Endothelial cell of umbilical vein (primary cell): ENCODE data around the gene TUT7. TPM values are rescaled to one million over a fixed set of nuclear protein-coding genes. Genes with fewer than 3 reads are reported as not detected.

ENCODE experiments used
- BruUV-seq: library from RNA; stranded (reverse); fragments of 400-500 nt; replicated peaks from 2 replicates; lab custom pipeline; 2021; lab: Mats Ljungman, UMichigan
- CTCF ChIA-PET: fragments of 300-600, 350-600 bp; sonication (Branson Sonifier 250); formaldehyde crosslinking; loops from one replicate; lab custom pipeline; 2021; ENCODE audit warnings: antibody characterized with exemption, inconsistent platforms; lab: Charles Lee
- POLR2A ChIA-PET: fragments of 300-600, 350-600 bp; sonication (Branson Sonifier 250); formaldehyde crosslinking; loops from one replicate; lab custom pipeline; 2021; ENCODE audit warnings: antibody characterized with exemption, inconsistent platforms; lab: Charles Lee
- DNase-seq: peaks from one replicate; pipeline ENCODE4 v3.0.0-alpha.2; 2011; ENCODE audit warnings: low read depth, low spot score
- FAIRE-seq: peaks from 2 replicates; lab custom pipeline; 2011; peaks lifted over from hg19 to GRCh38; lab: Jason Lieb, UNC
- H2AFZ ChIP-seq: 2 replicates; pipeline ENCODE4 v1.6.0; 2012; ENCODE audit warnings: low read depth, low read length, control low read depth, inconsistent platforms
- H3K27ac ChIP-seq: 2 replicates; pipeline ENCODE4 v1.5.1; 2011; ENCODE audit warnings: low read depth, mild to moderate bottlenecking, control low read depth, low read length, moderate library complexity; ENCODE audit not compliant: insufficient read depth
- H3K27me3 ChIP-seq, 2 experiments: 2 replicates each; pipeline versions ENCODE4 v1.6.0 to v1.6.1; 2011; ENCODE audit warnings: low read length in 2 of 2, mixed read lengths in 1 of 2; ENCODE audit not compliant: control insufficient read depth in 2 of 2, insufficient read depth in 2 of 2
- H3K36me3 ChIP-seq, 2 experiments: 2 replicates in 1 of 2; 3 replicates in 1 of 2; pipeline ENCODE4 v1.5.1; 2011; ENCODE audit warnings: low read length in 2 of 2, mild to moderate bottlenecking in 1 of 2, moderate library complexity in 1 of 2; ENCODE audit not compliant: control insufficient read depth in 2 of 2, insufficient read depth in 2 of 2; ENCODE audit errors: extremely low read depth in 1 of 2
- H3K4me1 ChIP-seq: 3 replicates; pipeline ENCODE4 v1.5.1; 2011; ENCODE audit warnings: mild to moderate bottlenecking, low read length; ENCODE audit not compliant: control insufficient read depth, insufficient read depth; ENCODE audit errors: extremely low read depth
- H3K4me2 ChIP-seq: 2 replicates; pipeline ENCODE4 v1.6.1; 2011; ENCODE audit warnings: low read length, control low read depth, mixed read lengths; ENCODE audit not compliant: insufficient read depth
- H3K4me3 ChIP-seq, 3 experiments: fragments of 200-600 bp in 1 of 3; sonication (generic), shearing (Covaris generic) in 1 of 3; replicated peaks in 1 of 3; 2 replicates each; pipeline ENCODE4 v1.5.1; 2011 to 2016; ENCODE audit warnings: control low read depth in 3 of 3, low read length in 3 of 3, mild to moderate bottlenecking in 2 of 3, inconsistent platforms in 1 of 3, low read depth in 1 of 3, moderate library complexity in 1 of 3; ENCODE audit not compliant: insufficient read depth in 1 of 3
- H3K79me2 ChIP-seq: 2 replicates; pipeline ENCODE4 v1.6.0; 2012; ENCODE audit warnings: low read length, inconsistent platforms; ENCODE audit not compliant: control insufficient read depth, insufficient read depth
- H3K9ac ChIP-seq: replicated peaks from 2 replicates; pipeline ENCODE3; 2011; ENCODE audit warnings: low read length, control low read depth; ENCODE audit not compliant: insufficient read depth; ENCODE audit errors: extremely low read depth
- H3K9me1 ChIP-seq: replicated peaks from 3 replicates; pipeline ENCODE4 v1.6.0; 2011; ENCODE audit warnings: mild to moderate bottlenecking, low read length; ENCODE audit not compliant: control insufficient read depth, insufficient read depth; ENCODE audit errors: extremely low read depth
- H3K9me3 ChIP-seq: replicated peaks from 2 replicates; pipeline ENCODE4 v1.5.1; 2012; ENCODE audit warnings: low read length, inconsistent platforms; ENCODE audit not compliant: control insufficient read depth, insufficient read depth
- H4K20me1 ChIP-seq: replicated peaks from 2 replicates; pipeline ENCODE3; 2011; ENCODE audit warnings: mild to moderate bottlenecking, low read length; ENCODE audit not compliant: control insufficient read depth, insufficient read depth; ENCODE audit errors: extremely low read depth
- CTCF ChIP-seq, 2 donors: IDR thresholded peaks; 1 replicate in 1 of 2; 2 replicates in 1 of 2; pipeline ENCODE4 v1.5.1; 2011; ENCODE audit warnings: low read length in 2 of 2, mild to moderate bottlenecking in 2 of 2, moderate library complexity in 2 of 2, control low read depth in 1 of 2, inconsistent platforms in 1 of 2, low read depth in 1 of 2; ENCODE audit not compliant: insufficient read depth in 1 of 2; ENCODE audit errors: extremely low read depth in 1 of 2
- EZH2 ChIP-seq: IDR thresholded peaks from 2 replicates; pipeline ENCODE4 v1.6.1; 2012; ENCODE audit warnings: borderline replicate concordance, low read depth, mild to moderate bottlenecking, moderate library complexity, low read length, inconsistent platforms; ENCODE audit not compliant: severe bottlenecking
- FOS ChIP-seq: IDR thresholded peaks from 2 replicates; pipeline ENCODE4 v1.6.1; 2011; ENCODE audit warnings: mild to moderate bottlenecking, low read length, moderate library complexity, borderline replicate concordance; ENCODE audit not compliant: insufficient read depth
- GATA2 ChIP-seq: IDR thresholded peaks from 2 replicates; pipeline ENCODE4 v1.7.0; 2011; ENCODE audit warnings: low read depth, mild to moderate bottlenecking, moderate library complexity, mixed read lengths, low read length; ENCODE audit not compliant: insufficient read length, insufficient read depth
- JUN ChIP-seq: IDR thresholded peaks from 2 replicates; pipeline ENCODE4 v1.6.1; 2011; ENCODE audit warnings: borderline replicate concordance, low read depth; ENCODE audit not compliant: insufficient read length, insufficient read depth
- MAX ChIP-seq: IDR thresholded peaks from 2 replicates; pipeline ENCODE4 v1.6.1; 2011; ENCODE audit not compliant: insufficient read depth, insufficient read length
- MYC ChIP-seq: IDR thresholded peaks from one replicate; pipeline ENCODE4 v1.6.1; 2011; ENCODE audit warnings: mild to moderate bottlenecking, low read depth, low read length
- POLR2A ChIP-seq: IDR thresholded peaks from 2 replicates; pipeline ENCODE4 v1.6.1; 2012; ENCODE audit warnings: low read depth, mild to moderate bottlenecking, control low read depth, low read length
- POLR2AphosphoS5 ChIP-seq: IDR thresholded peaks from 2 replicates; pipeline ENCODE4 v1.6.1; 2012; ENCODE audit warnings: low read depth, mild to moderate bottlenecking, control low read depth, low read length, moderate library complexity; ENCODE audit not compliant: insufficient read depth
- dilution Hi-C: fragments of 300-500 bp; cut with MboI; formaldehyde crosslinking; loops from one replicate; pipeline ENCODE4 v1.15.0; 2019; ENCODE audit warnings: low sequenced_read_pairs; ENCODE audit not compliant: extremely low pct_ligation_motif_present
- intact Hi-C: fragments of 100-400 bp; cut with micrococcal nuclease; formaldehyde crosslinking; loops from one replicate; pipeline ENCODE4 v1.10.0; 2022
- polyA plus RNA-seq, 4 experiments: library from polyadenylated mRNA; depleted of rRNA in 3 of 4; stranded (reverse) in 3 of 4; unstranded in 1 of 4; fragments of >200 nt; gene quantifications; 2 replicates each; pipeline versions ENCODE4 v1.2.1 to v1.2.3, GENCODE V29; 2011 to 2012; ENCODE audit warnings: missing spikeins in 1 of 4
- total RNA-seq: library from RNA; stranded (reverse); gene quantifications from 2 replicates; pipeline ENCODE4 v1.2.3, GENCODE V29; 2021

TUT7 gene
- total and polyA plus RNA-seq, 2 donors (not counting 3 experiments of a cell fraction or from before 2014, with no cell fraction given), result 5.1 to 19.0 TPM

- no TSS peak for BruUV-seq
- Histone ChIP-seq H3K79me2 (no peaks in the 10 kb centered on the region), H3K36me3 (no peaks in the 10 kb centered on the region), H3K9ac (no peak overlapping the region), H4K20me1 (no peaks in the 10 kb centered on the region), H3K27ac (no peak overlapping the region), H3K4me1 (no peaks in the 10 kb centered on the region), H3K4me3 (no peak overlapping the region), H3K4me2 (no peak overlapping the region), H3K27me3 (no peaks in the 10 kb centered on the region), H3K9me3 (no peaks in the 10 kb centered on the region), H3K9me1 (no peaks in the 10 kb centered on the region), H2AFZ (no peak overlapping the region)
- dilution Hi-C loops (no loop called here), intact Hi-C loops (no loop called here)
- DNase-seq (no peak), FAIRE-seq (no peak)
- TF ChIP-seq EZH2, result no peak
- ChIA-PET CTCF (no interaction called here), POLR2A (no interaction called here)
These were observed 105.5 kb downstream of the TUT7 start for GRCh38 chr9:86248746-86249145.

DNA sequence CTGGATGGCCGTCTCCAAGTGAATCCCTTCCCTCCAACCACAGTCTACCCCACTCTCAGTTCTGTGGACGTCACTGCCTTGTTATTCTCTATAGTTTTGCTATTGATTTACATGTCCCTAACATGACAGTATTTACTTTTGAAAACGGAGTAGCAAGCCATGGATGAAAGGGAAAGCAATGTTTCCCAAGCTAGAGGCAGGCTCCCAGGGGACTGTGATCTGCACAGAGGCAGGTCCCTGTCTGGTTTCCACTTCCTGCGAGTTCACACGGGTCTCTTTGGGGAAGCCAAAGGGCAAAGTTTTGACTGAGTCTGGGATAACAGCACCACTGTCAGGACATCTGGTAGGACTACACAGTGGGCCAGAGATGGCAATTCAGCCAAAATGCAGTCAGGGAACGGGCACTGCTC is 107.5 kb downstream of the TUT7 start:
- no peak overlapping the region for H3K4me2 ChIP-seq
- FAIRE-seq (no peak), DNase-seq (no peak)
- dilution Hi-C loops, result no loop called here
- no peaks in the 10 kb centered on the region for H3K79me2 ChIP-seq
- no peaks in the 10 kb centered on the region for H3K36me3 ChIP-seq
- no peak overlapping the region for H3K9ac ChIP-seq
- no peak overlapping the region for H2AFZ ChIP-seq
- TF ChIP-seq POLR2A, result no peak
- TF ChIP-seq POLR2AphosphoS5, result no peak
- TF ChIP-seq FOS, result no peak
- TF ChIP-seq JUN, result no peak
- TF ChIP-seq MYC, result no peak
- TF ChIP-seq CTCF (IDR thresholded peaks at IDR 0.05; ENCODE audit: extremely low read depth in 1 of 2, insufficient read depth in 1 of 2, low read depth in 1 of 2, low read length in 2 of 2), result no peak
- TF ChIP-seq MAX, result no peak
- TF ChIP-seq GATA2, result no peak
- no peak for TF ChIP-seq EZH2
- H3K4me3 ChIP-seq, result no peak overlapping the region
- intact Hi-C loops, result no loop called here
- ChIA-PET CTCF (interaction anchor here (1.9 kb wide), 1 partner anchor 44 kb away, joined by 5 read pairs; no protein-coding TSS in a partner anchor), POLR2A (no interaction called here)
- no peak overlapping the region for H3K27ac ChIP-seq
- BruUV-seq, result no TSS peak
- no peaks in the 10 kb centered on the region for H3K9me1 ChIP-seq
- no peaks in the 10 kb centered on the region for H3K9me3 ChIP-seq
- no peaks in the 10 kb centered on the region for H3K27me3 ChIP-seq
- no peaks in the 10 kb centered on the region for H4K20me1 ChIP-seq
- peaks cover 4% of the 10 kb centered on the region for H3K4me1 ChIP-seq
